NCI-H187 treated with DMSO at 0.1 percent for 48 hours (cell line): Measurements from ENCODE around the gene TRIM10.

Experiments
- DNase-seq: peaks from one replicate; lab custom pipeline; 2025; lab: John Stamatoyannopoulos, UW

The TRIM10 gene

GRCh38 chr6:30160785-30161531 lies at the start of gene TRIM10:
TSS of gene TRIM10 (minus strand) at chr6:30161211. CDS start at chr6:30160858, 353 bp downstream.
- no peak for DNase-seq

DNA sequence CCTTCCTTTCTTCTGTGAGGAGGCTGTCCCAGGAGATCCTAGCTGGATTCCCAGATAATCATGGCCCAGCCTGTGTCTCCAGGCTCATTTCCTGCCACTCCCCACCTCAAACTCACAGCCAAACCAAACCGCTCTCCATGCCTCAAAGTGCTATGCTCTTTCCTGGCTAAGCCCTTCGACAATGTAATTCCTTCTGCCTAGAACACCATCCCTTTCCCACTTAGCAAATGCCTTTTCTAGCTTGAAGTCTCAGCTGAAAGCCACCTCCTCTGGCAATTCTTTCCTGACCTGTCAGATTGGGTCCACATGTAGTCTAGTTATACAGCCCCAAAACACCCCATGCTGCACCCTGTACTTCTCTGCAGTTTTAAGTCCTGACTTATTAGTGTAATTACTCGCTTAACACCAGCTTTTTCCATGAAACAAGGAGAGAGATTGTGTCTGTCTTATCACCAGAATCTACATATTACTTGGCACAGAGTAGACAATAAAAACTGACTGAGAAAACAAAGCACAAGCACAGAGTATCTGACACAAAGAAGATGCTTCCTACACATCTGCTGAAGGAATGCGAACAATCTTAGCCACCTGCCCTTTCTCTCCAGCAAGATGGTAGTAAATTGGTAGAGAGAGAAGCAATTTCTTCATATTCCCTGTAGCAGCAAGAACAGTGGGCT lies 46.7 kb upstream of the TRIM10 start:
- no peak for DNase-seq

DNA sequence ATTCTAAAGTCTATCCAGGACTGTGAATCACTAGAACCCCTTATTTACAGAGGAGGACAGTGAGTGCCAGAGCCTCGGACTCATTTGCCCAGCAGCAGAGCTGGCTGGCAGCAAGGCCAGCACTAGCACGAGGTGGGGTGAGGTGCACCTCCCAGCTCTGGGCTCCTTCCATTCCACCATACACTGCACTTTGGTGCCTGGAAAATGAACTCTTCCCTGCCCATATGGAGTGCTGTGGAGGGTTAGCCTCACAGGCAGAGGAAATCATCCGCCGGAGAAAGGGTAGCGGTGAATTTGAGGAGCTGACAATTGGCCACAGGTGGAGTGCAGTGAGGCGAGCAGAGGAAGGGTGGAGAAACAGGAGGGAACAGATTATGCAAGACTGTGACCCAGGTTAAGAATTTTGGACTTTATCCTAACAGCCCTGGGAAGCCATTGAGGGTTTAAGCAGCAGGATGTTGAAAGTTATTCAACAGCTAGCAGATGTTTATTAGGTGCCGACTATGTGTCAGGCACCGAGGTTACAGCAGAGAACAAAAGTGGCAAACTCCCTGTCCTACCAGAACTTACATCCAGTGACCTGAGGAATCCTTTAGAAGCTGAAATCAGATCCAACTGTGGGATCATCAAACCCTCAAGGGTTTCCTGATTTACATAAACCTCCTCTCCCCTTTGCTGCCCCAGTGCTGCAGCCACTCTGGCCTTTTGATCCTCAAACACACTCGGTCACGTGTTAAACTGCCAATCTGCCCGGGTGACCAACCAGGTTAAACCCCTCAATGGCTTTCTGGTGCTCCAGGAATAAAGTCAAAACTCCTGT lies 46.0 kb upstream of the TRIM10 start:
- DNase-seq, result no peak

- no peak for DNase-seq
These were observed 45.1 kb upstream of the TRIM10 start for GRCh38 chr6:30206152-30206551.

DNA sequence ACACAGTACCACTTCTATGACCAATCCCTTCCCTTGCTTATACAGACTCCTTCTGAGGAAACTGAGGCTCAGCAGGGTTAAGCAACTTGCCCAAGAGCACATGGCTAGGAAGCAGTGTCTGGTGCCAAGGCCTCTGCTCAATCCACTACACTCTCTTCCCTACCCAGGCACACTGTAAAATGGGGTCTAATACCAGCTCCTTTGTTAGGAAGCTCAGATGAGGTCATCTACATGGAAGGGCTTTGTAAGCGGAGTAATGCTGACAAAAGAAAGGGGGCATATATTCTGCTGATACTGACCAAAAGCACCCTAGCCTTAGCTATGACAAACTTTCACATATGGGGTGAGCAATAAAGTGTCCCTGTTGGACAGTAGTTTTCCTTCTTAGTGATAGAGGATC lies 43.1 kb upstream of the TRIM10 start:
- DNase-seq, result no peak

DNA sequence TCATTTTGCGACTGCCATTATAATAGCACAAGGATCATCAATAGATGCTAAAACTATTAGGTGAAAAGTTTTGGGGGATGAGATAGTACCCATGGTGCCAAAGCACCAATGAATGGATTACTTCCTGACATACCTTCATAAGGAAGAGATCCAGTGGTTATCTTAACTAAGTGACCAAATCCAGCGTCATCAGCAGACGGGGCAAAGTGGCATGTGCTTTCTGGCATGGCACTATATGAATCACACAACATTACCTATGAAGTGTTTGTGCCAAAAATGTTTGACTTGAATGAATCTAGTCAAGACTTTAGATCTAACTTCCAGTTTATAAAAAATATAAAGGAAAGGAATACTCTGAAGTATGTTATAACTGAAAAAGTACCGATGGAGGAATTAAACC lies 41.4 kb upstream of the TRIM10 start:
- DNase-seq, result no peak

- DNase-seq, result no peak
These were observed 39.7 kb upstream of the TRIM10 start for GRCh38 chr6:30200551-30201281.

GRCh38 chr6:30198166-30199084 lies 37.4 kb upstream of the TRIM10 start:
- DNase-seq, result no peak

DNA sequence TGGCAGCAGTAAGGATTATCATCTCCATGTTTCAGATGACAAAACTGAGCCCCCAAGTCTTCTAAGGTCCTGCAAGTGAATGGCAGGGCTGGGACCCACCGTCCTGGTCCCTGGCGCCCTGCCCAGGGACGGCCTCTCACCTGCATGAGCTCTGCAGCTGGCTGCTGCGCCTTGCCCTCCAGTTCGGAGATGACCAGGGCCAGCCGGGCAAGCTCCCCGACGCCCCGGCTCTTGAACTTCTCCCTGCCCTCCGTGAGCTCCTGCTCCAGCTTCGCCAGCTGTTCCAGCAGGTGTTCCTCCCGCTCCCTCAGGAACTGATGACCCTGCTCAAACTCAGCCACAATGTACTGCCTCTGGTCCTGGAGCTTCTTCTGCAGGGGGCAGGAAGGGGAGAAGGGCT lies 35.4 kb upstream of the TRIM10 start:
- DNase-seq, result no peak

- DNase-seq, result no peak
These were observed 34.9 kb upstream of the TRIM10 start for GRCh38 chr6:30195951-30196350.

DNA sequence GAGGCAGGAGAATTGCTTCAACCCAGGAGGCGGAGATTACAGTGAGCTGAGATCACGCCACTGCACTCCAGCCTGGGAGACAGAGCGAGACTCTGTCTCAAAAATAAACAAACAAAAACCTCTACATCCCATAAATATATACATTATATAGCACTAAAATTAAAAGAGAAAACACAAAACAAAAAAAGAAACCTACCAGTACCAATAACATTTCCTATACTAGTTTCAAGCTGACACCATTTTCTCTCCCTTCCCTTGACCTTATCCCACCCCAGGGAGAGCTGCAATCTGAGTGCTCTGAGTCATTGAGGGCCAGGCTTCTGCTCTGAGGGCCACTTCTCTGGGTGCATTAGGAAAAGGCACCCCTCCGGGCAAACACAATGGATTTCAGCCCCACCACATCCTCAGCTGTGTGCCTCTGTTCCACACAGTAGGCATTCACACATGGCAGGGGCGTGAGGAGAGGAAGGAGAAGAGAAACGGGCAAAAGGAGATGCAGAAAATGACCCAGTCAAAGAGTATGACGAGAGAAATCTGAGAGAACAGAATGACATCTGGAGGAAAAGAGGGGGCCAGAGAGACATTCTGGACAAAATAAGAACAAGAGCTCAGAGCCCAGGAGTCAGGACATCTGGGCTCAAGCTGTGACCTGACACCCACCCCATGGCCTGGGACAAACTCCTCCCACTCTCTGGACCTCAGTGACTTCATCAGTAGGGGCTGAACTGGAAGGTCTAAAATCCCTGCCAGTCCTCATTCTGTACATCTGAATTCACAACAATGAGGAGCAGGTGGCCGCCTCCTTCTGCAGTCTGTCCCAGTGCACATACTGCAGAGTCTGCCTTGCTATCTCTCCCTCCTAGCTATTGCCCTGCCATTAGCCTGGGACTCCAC lies 34.0 kb upstream of the TRIM10 start:
- no peak for DNase-seq

DNA sequence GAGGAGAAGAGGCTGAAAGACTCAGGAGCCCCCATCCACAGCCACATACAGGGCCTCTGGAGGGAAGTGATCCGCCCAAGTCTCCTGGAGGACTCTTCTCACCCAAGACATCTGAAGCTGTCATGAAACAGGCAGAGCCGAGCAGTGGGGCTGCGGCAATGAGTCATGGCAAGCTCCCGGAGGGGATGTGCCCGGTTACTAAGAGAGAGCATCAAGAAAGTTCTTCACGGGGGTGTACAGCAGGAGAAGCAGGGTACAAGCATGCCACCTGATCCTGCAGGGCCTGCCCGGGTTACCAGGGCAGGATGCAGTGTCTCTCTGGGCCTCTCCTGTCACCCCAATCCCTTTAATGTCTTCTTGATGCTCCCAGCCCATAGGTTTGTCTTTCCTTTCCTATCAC lies 31.1 kb upstream of the TRIM10 start:
- no peak for DNase-seq

DNA sequence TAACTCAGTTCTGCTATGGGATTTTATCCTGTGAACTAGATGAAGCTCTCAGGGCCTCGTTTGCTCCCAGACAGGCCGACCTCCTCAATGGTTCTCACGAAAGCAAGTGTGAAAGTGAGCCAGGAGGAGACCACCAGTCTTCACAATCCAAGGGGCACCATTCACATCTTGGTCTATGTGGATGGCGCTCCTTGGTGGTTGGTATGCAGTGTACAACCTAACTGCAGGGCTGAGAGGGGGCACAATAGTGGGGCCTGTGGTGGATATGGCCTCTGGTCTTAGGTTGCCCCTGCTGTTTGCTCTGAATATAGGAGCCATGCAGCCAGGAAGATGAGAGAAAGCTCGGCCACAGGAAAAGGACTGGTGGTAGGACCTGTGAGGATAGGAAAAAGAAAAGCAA lies 27.5 kb upstream of the TRIM10 start:
- no peak for DNase-seq

DNA sequence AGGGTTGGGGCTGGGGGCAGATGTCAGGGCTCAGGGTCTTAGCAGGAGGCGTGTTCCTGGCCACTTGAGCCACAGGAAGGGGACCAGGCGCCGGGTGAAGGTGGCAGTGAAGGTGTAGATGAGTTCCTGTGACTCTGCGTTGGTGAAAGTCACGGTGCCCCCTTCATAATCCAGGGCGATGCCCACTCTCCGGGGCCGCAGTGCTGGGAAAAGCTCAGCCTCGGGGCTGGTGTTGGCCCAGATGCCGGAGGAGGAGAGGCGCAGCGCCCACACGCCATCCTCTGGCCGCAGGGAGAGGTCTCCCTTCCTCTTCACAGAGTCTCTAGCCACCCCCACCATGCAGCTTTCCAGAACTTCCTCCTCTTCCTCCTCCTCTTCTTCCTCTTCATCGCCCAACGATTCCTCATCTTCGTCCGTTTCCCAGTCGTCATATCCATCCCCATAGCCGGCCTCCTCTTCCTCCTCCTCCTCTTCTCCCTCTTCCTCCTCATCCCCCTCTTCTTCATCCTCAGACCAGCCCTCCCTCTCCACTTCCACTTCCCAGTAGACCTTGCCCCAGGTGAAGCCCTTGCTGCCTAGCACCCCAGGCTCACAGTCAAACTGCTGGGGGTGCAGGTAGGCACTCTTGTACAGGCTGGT lies 25.0 kb upstream of the TRIM10 start:
- no peak for DNase-seq

DNA sequence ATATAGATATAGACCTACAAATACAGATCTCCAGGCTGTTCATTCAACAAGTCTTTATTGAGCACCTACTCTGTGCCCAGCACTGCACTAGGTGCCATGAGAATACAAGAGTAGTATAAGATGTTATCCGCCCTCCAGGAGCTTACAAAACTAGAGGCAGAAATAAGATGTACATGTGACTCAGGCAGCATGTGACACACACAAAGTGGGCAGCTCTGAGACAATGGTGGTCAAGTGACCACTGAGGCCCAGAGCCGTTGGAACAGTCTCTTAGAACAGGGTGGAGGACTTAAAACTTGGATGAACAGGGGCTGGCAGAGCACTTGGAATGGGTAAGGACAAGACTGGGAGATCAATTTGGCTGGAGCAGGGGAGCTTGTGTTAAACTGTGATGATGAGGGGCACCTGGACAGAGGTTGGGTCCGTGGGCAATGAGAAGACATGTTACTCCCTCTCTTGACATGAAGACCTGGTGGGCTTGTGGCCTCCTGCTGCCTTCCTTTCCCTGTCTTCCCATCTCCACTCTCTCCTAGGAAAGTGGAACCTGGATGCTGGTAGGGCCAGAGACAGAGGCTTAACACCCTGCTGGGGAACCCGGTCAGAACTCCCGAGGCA lies 23.5 kb upstream of the TRIM10 start:
- no peak for DNase-seq

- DNase-seq, result no peak
These were observed 19.1 kb upstream of the TRIM10 start for GRCh38 chr6:30180145-30180544.

GRCh38 chr6:30178837-30179236 lies 17.8 kb upstream of the TRIM10 start:
- no peak for DNase-seq

- DNase-seq, result no peak
These were observed 14.8 kb upstream of the TRIM10 start for GRCh38 chr6:30175765-30176164.

DNA sequence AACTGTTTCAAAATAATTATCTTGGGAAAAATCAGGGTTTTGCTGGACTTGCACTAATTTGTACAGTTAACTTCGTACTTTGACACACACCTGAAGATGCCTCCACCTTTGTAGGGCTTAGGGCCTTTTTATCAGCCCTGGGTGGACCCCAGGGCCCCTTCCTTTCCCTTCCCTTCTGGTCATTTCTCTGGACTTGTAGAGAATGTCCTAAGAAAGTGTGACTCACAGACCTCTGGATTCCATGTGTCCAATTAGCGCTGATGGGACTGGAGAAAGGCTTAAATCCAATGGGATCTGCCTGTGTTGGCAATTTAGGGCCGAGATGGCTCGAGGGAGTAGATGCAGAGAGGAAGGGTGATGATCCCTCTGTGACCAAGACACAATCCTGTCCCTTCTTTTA lies 11.7 kb upstream of the TRIM10 start:
- no peak for DNase-seq
